ENCODE measurements around the gene PIK3R6.

DNA sequence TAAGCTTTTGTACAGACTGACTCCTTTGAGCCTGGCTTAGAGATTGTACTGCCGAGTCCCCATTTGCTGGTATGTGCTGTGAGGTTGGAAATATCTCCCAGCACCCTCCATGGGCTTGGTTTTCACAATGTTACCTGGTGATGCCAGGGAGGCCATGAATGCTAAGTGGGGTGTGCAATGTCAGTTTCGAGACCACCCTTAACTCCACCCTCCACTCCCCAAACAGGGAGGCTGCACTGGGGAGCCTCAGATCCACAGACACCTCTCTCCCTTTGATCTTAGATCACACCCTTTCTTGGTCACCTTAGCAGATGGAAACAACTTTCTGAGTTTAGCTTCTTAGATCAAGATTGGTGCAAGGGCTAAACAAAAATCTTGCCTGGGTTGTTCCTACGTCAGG is 28.6 kb upstream of the PIK3R6 start:
- TF ChIP-seq, protein P1, sequence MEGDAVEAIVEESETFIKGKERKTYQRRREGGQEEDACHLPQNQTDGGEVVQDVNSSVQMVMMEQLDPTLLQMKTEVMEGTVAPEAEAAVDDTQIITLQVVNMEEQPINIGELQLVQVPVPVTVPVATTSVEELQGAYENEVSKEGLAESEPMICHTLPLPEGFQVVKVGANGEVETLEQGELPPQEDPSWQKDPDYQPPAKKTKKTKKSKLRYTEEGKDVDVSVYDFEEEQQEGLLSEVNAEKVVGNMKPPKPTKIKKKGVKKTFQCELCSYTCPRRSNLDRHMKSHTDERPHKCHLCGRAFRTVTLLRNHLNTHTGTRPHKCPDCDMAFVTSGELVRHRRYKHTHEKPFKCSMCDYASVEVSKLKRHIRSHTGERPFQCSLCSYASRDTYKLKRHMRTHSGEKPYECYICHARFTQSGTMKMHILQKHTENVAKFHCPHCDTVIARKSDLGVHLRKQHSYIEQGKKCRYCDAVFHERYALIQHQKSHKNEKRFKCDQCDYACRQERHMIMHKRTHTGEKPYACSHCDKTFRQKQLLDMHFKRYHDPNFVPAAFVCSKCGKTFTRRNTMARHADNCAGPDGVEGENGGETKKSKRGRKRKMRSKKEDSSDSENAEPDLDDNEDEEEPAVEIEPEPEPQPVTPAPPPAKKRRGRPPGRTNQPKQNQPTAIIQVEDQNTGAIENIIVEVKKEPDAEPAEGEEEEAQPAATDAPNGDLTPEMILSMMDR (conservative IDR thresholded peaks at IDR 0.05 in 1 of 2, IDR thresholded peaks at IDR 0.05 in 1 of 2; ENCODE audit: extremely low read depth in 1 of 2, insufficient read depth in 1 of 2, low read depth in 1 of 2, low read length in 2 of 2), result no peak
- no peak for TF ChIP-seq EZH2 (IDR thresholded peaks at IDR 0.05; ENCODE audit: borderline replicate concordance, low read length)
